Measurements from ENCODE around the gene ADCY5.

ADCY5 gene

GRCh38 chr3:123347205-123347604, 101.7 kb downstream of the ADCY5 start:
- TF ChIP-seq POLR2AphosphoS5 (IDR thresholded peaks at IDR 0.05; ENCODE audit: low read depth, low read length), result no peak
- TF ChIP-seq SIN3A (IDR thresholded peaks at IDR 0.05; ENCODE audit: borderline replicate concordance, insufficient read depth, low read length), result no peak
- TF ChIP-seq REST (IDR thresholded peaks at IDR 0.05; ENCODE audit: insufficient read depth in 1 of 2, low read depth in 2 of 2, low read length in 2 of 2), result no peak
- TF ChIP-seq TAF1 (IDR thresholded peaks at IDR 0.05; ENCODE audit: borderline replicate concordance, insufficient read depth, low read length), result no peak
- no peak for TF ChIP-seq FOXP2 (optimal IDR thresholded peaks at IDR 0.05; ENCODE audit: borderline replicate concordance, extremely low read depth, extremely low read length, insufficient read depth)

GRCh38 chr3:123346021-123346420, 102.9 kb downstream of the ADCY5 start:
- TF ChIP-seq SIN3A (IDR thresholded peaks at IDR 0.05; ENCODE audit: borderline replicate concordance, insufficient read depth, low read length) (no peak), POLR2AphosphoS5 (IDR thresholded peaks at IDR 0.05; ENCODE audit: low read depth, low read length) (no peak), FOXP2 (optimal IDR thresholded peaks at IDR 0.05; ENCODE audit: borderline replicate concordance, extremely low read depth, extremely low read length, insufficient read depth) (no peak), REST (IDR thresholded peaks at IDR 0.05; ENCODE audit: insufficient read depth in 1 of 2, low read depth in 2 of 2, low read length in 2 of 2) (no peak), TAF1 (IDR thresholded peaks at IDR 0.05; ENCODE audit: borderline replicate concordance, insufficient read depth, low read length) (no peak)

DNA sequence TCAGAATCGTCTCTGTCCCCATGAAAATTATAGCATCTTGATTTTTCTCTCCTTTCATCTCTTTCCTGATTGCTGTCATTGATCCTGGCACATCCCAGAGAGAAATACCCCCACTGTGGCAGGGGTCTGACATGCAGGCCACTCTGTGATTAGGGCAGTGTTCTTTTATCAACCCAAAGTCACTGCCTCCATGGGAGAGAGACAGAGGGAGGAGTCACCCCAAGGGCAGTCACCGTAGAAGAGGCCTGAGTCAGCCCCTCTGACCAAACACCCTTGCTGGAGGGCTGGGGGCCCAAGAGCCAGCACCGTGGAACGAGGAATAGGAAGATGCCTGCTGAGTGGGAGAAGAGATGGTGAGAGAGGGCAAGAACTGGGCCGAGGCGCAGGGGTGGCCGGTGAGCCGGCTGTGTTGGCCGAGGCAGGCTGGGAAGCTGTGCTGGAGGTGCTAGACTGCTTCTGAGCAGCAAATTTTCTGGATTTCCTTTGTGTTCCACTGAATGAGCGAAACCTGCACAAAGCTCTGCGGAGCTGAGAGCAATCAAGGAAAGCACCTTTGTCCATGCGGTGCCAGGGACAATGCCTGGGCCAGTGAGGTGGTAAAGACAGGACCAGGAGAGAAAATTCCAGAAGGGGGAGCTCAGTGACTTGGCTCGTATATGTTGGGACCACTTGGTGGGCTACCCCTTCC, 103.8 kb downstream of the ADCY5 start:
- no peak for TF ChIP-seq SIN3A (IDR thresholded peaks at IDR 0.05; ENCODE audit: borderline replicate concordance, insufficient read depth, low read length)
- no peak for TF ChIP-seq FOXP2 (optimal IDR thresholded peaks at IDR 0.05; ENCODE audit: borderline replicate concordance, extremely low read depth, extremely low read length, insufficient read depth)
- no peak for TF ChIP-seq REST (IDR thresholded peaks at IDR 0.05; ENCODE audit: insufficient read depth in 1 of 2, low read depth in 2 of 2, low read length in 2 of 2)
- no peak for TF ChIP-seq POLR2AphosphoS5 (IDR thresholded peaks at IDR 0.05; ENCODE audit: low read depth, low read length)

DNA sequence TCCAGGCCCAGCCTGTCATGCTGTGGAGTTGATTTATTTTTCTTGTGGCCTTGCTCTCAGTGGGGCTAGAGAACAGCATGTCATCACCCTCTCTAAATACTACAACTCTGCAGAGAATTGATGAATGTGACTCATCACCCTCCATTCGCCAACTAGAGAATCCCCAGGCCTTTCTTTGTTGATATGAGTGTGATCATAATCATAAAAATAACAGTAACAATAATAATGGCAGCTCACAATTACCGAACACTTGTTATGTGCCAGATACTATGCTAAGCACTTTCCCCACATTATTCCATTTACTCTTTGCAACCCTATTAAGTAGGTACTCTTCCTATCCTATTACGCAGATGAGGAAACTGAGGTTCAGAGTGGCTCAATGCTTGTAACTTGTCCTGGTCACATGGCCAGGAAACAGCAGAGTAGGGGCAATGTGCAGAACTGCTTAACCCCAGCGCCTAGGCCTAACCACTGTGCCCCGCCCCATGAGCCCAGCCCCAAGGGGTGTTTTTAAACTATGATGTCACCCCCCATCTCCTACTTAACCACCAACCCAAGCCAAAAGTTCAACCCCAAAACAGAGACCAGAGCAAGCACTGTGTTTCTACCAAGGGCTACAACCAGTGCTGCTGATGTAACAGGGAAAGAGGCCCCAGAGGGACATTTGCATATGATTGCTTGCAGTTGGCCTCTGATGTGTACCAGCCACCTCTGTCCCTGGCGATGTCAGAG, 104.5 kb downstream of the ADCY5 start:
- no peak for TF ChIP-seq SIN3A (IDR thresholded peaks at IDR 0.05; ENCODE audit: borderline replicate concordance, insufficient read depth, low read length)
- TF ChIP-seq POLR2AphosphoS5 (IDR thresholded peaks at IDR 0.05; ENCODE audit: low read depth, low read length), result no peak
- no peak for TF ChIP-seq FOXP2 (optimal IDR thresholded peaks at IDR 0.05; ENCODE audit: borderline replicate concordance, extremely low read depth, extremely low read length, insufficient read depth)
- no peak for TF ChIP-seq REST (IDR thresholded peaks at IDR 0.05; ENCODE audit: insufficient read depth in 1 of 2, low read depth in 2 of 2, low read length in 2 of 2)
- TF ChIP-seq TAF1 (IDR thresholded peaks at IDR 0.05; ENCODE audit: borderline replicate concordance, insufficient read depth, low read length), result no peak

All from PFSK-1 (cell line).